ENCODE measurements around the gene FGR. TPM values are rescaled to one million over a fixed set of nuclear protein-coding genes. Genes with fewer than 3 reads are reported as not detected.

FGR gene
- total RNA-seq, 1 donor from 2014 or later: not detected

- no peak for TF ChIP-seq CTCF (conservative IDR thresholded peaks at IDR 0.05)
- Mint-ChIP-seq H3K4me3 (no peak overlapping the region), H3K27me3 (peaks cover 4% of the 10 kb centered on the region), H3K9me3 (no peaks in the 10 kb centered on the region), H3K4me1 (ENCODE audit: unreplicated experiment) (peaks cover 9% of the 10 kb centered on the region), H3K27ac (no peak overlapping the region), H3K36me3 (no peaks in the 10 kb centered on the region)
- no peak for DNase-seq (ENCODE audit: extremely low spot score, unreplicated experiment)
These were observed 16.5 kb downstream of the FGR start for GRCh38 chr1:27618341-27619082.

- no peak for TF ChIP-seq CTCF (conservative IDR thresholded peaks at IDR 0.05)
- peaks cover 4% of the 10 kb centered on the region for H3K27me3 Mint-ChIP-seq
- H3K27ac Mint-ChIP-seq: no peak overlapping the region
- H3K4me1 Mint-ChIP-seq (ENCODE audit: unreplicated experiment): peaks cover 9% of the 10 kb centered on the region
- H3K9me3 Mint-ChIP-seq: no peaks in the 10 kb centered on the region
- no peaks in the 10 kb centered on the region for H3K36me3 Mint-ChIP-seq
- no peak for DNase-seq (ENCODE audit: extremely low spot score, unreplicated experiment)
- no peak overlapping the region for H3K4me3 Mint-ChIP-seq
These were observed 17.6 kb downstream of the FGR start for GRCh38 chr1:27617420-27617819.

GRCh38 chr1:27616441-27616840, 18.5 kb downstream of the FGR start:
- no peak overlapping the region for H3K27ac Mint-ChIP-seq
- H3K4me3 Mint-ChIP-seq: no peak overlapping the region
- DNase-seq (ENCODE audit: extremely low spot score, unreplicated experiment): no peak
- no peak for TF ChIP-seq CTCF (conservative IDR thresholded peaks at IDR 0.05)
- no peaks in the 10 kb centered on the region for H3K9me3 Mint-ChIP-seq
- peaks cover 4% of the 10 kb centered on the region for H3K27me3 Mint-ChIP-seq
- no peaks in the 10 kb centered on the region for H3K36me3 Mint-ChIP-seq
- peaks cover 9% of the 10 kb centered on the region for H3K4me1 Mint-ChIP-seq (ENCODE audit: unreplicated experiment)

- Mint-ChIP-seq H3K27ac (no peak overlapping the region), H3K36me3 (no peaks in the 10 kb centered on the region), H3K4me3 (peak overlapping the region; percentile 70), H3K4me1 (ENCODE audit: unreplicated experiment) (peaks cover 9% of the 10 kb centered on the region), H3K9me3 (no peaks in the 10 kb centered on the region), H3K27me3 (peaks cover 4% of the 10 kb centered on the region)
- no peak for TF ChIP-seq CTCF (conservative IDR thresholded peaks at IDR 0.05)
- DNase-seq (ENCODE audit: extremely low spot score, unreplicated experiment): no peak
These were observed 19.4 kb downstream of the FGR start for GRCh38 chr1:27615346-27616192.

- DNase-seq (ENCODE audit: extremely low spot score, unreplicated experiment): no peak
- Mint-ChIP-seq H3K4me1 (ENCODE audit: unreplicated experiment) (peaks cover 9% of the 10 kb centered on the region), H3K27me3 (peaks cover 4% of the 10 kb centered on the region), H3K4me3 (peak overlapping the region; percentile 70), H3K9me3 (no peaks in the 10 kb centered on the region), H3K27ac (no peak overlapping the region), H3K36me3 (no peaks in the 10 kb centered on the region)
- TF ChIP-seq CTCF (conservative IDR thresholded peaks at IDR 0.05): no peak
These were observed 20.2 kb downstream of the FGR start for GRCh38 chr1:27614625-27615344.
